NCI-H446 treated with DMSO at 0.1 percent for 48 hours (cell line): ENCODE data around the gene CBY1.
"Not testable (repeated sequence)": the region's sequence is repeated elsewhere in the genome, so short reads cannot be mapped to it uniquely, and the experiment has no call there.

Experiments
- DNase-seq: peaks from one replicate; lab custom pipeline; 2025; lab: John Stamatoyannopoulos, UW

CBY1 gene

GRCh38 chr22:38656256-38657044, at the start of gene CBY1, which contains the start of gene FAM227A:
TSS of gene CBY1 (plus strand) at chr22:38656638. CDS start at chr22:38668055, 11,417 bp downstream.
TSS of gene FAM227A (minus strand) at chr22:38656392. CDS start at chr22:38650168, 6,224 bp downstream.
- DNase-seq, result peak; percentile 44

- DNase-seq, result no peak
Measured at GRCh38 chr22:38607680-38608079, 48.8 kb upstream of the CBY1 start.

GRCh38 chr22:38608992-38609750, 47.3 kb upstream of the CBY1 start:
- DNase-seq, result peak; percentile 77

GRCh38 chr22:38610234-38610633, 46.2 kb upstream of the CBY1 start:
- DNase-seq, result no peak

- no peak for DNase-seq
Measured at GRCh38 chr22:38611559-38611958, 44.9 kb upstream of the CBY1 start.

- no peak for DNase-seq
Measured at GRCh38 chr22:38612217-38613006, 44.0 kb upstream of the CBY1 start.

- DNase-seq, result no peak
Measured at GRCh38 chr22:38613588-38613987, 42.9 kb upstream of the CBY1 start.

GRCh38 chr22:38614332-38615063, 41.9 kb upstream of the CBY1 start:
- DNase-seq, result no peak

- DNase-seq, result not testable (repeated sequence)
Measured at GRCh38 chr22:38615064-38615405, 41.4 kb upstream of the CBY1 start.

- no peak for DNase-seq
Measured at GRCh38 chr22:38618258-38618657, 38.2 kb upstream of the CBY1 start.

- no peak for DNase-seq
Measured at GRCh38 chr22:38618682-38619081, 37.8 kb upstream of the CBY1 start.

GRCh38 chr22:38623351-38623750, 33.1 kb upstream of the CBY1 start:
- no peak for DNase-seq

GRCh38 chr22:38628444-38628843, 28.0 kb upstream of the CBY1 start:
- DNase-seq, result no peak

- DNase-seq, result no peak
Measured at GRCh38 chr22:38629108-38629507, 27.3 kb upstream of the CBY1 start.

- no peak for DNase-seq
Measured at GRCh38 chr22:38631724-38632123, 24.7 kb upstream of the CBY1 start.

- no peak for DNase-seq
Measured at GRCh38 chr22:38632528-38632927, 23.9 kb upstream of the CBY1 start.

GRCh38 chr22:38638216-38638615, 18.2 kb upstream of the CBY1 start:
- no peak for DNase-seq

- no peak for DNase-seq
Measured at GRCh38 chr22:38638728-38639127, 17.7 kb upstream of the CBY1 start.

GRCh38 chr22:38641476-38642040, 14.9 kb upstream of the CBY1 start:
- DNase-seq, result no peak

GRCh38 chr22:38644245-38644644, 12.2 kb upstream of the CBY1 start:
- not testable (repeated sequence) for DNase-seq

- DNase-seq, result no peak
Measured at GRCh38 chr22:38645430-38645829, 11.0 kb upstream of the CBY1 start.
